A549 treated with Mapracorat at 1 μM for 4 hours (cell line): Measurements from ENCODE around the gene IER3IP1. TPM values are rescaled to one million over a fixed set of nuclear protein-coding genes. Genes with fewer than 3 reads are reported as not detected.

Experiments
- total RNA-seq: library from RNA; stranded (reverse); fragments of 200-300 nt; extraction: Qiagen RNA extraction; gene quantifications from 5 replicates; pipeline ENCODE4 v1.2.3, GENCODE V29; 2022

Gene IER3IP1, protein sequence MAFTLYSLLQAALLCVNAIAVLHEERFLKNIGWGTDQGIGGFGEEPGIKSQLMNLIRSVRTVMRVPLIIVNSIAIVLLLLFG
- total RNA-seq, result 15.0 to 27.9 TPM (median 17.2 TPM) in 5 replicates

DNA sequence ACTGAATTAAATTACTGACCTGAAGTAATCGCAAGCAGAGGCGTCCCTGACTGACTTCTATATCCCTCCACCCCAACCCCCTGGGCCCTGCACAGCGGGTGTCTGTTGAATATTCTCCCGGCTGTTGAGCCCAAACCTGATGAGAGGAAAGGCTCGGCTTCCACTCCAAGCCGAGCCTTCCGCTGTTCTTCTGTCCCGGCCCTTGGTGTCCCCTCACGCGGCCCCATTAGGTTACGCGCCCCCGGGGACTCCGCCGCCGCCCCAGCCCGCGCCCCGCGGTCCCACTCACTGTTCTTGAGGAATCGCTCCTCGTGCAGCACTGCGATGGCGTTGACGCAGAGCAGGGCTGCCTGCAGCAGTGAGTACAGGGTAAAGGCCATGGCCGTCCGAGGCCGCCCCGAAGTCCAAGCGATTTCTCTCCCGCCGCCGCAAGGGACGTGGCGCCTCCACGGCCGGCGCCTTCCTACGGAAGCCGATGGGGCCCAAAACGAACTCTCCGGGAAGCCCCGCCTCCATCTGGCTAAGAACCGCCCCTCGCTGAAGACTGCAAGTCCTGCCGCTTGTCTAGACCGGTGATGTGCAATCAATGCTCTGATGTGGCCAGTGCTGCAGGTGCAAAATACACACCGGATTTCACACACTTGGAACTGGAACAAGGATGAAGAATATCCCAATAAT, at the start of gene IER3IP1:
IER3IP1 (minus strand) TSS at position 467 of the 678 bp plus-strand sequence; CDS start at position 380, 87 bp downstream.

DNA sequence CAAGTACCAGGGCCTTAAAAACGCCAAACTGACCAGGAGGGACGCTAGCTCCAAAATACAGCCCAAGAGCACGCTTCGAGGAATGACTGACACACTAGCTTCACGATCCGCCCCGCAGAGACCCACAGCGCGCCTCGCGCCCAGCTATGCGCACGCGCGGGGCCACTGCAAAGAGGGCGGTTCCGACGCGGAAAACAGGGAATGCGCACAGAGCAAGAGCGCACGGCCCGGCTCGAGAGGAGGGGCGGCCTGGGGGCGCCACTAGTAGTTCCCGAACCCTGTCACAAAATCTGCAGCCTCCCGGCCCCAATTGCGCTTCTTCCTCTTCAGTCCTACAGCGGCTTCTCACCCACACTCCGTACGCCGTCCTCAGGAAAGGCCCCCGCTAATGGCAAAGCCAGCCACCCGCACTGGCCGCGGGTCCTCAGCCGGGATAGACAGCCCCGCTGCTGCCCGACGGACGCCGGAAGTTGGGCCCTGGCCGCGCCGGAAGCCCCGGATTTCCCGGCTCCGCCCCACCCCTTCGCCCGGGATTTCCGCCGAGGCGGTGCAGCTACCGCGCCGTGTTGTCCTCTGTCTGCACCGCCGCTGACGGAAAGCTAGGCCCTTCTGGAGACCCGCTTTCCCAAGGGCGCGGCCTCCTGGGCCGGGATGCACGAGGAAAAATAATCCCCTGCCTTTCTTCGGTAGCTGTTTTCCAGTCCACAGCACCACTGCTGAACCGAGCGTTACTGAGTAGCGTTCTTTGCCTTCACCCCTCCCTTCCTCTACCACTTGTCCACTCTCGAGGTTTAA, 25.9 kb downstream of the IER3IP1 start, which contains the start of gene HDHD2:
HDHD2 (minus strand) TSS at position 472 of the 795 bp plus-strand sequence. CDS start 14,061 bp downstream, outside the sequence.

Other genes starting within 250 kb of the IER3IP1 start
- not detected in 5 replicates for gene ELOA2, start 140.7 kb downstream of the IER3IP1 start, total RNA-seq
- gene HDHD2, start 25.9 kb downstream of the IER3IP1 start, total RNA-seq, result 8.8 to 9.5 TPM (median 9.4 TPM) in 5 replicates
- not detected in 5 replicates for gene SKOR2, start 75.3 kb upstream of the IER3IP1 start, total RNA-seq